Amygdala (tissue), 56 donors: ENCODE data around the gene TEX13D.
"Not testable (repeated sequence)": the region's sequence is repeated elsewhere in the genome, so short reads cannot be mapped to it uniquely, and the experiment has no call there.

Source experiments
- DNase-seq, 56 donors: peaks; one replicate each; lab custom pipeline; 2025; lab: John Stamatoyannopoulos, UW

TEX13D gene

DNA sequence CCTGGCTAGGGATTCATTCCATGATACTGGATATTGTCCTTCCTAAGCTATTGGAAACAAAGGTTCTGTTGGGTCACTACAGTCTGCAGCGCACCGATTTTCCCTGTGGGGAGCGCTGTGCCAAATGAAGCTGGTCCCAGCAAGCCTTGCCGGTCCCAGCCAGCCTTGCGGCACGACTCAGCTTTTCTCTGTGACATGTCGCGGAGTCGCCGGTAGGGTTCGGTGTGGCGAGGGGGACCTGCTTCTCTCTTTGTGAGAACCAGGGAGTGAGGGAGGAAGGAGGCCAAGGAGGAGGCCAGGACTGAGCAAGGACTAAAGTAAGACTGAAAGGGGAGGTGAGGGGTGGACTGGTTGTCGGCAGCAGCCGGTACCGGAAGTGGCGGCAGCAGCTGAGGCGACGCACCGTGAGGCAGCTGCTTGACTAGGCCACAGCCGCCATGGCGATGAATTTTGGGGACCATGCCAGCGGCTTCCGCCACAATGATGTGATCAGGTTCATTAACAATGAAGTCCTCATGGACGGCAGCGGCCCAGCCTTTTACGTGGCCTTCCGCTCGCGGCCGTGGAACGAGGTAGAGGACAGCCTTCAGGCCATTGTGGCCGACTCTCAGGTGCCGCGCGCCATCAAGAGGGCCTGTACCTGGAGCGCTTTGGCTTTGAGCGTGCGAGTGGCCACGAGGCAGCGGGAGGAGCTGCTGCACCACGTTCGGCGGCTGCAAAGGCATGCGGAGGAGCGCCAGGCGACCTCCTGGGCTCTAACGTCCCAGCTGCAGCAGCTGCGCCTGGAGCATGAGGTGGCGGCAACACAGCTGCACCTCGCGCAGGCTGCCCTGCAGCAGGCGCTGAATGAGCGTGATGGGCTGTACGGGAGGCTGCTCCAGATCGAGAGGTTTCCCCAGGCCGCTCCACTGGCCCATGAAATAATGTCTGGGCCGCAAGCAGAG lies at the start of gene TEX13D:
TEX13D (plus strand) TSS at position 180 of the 944 bp plus-strand sequence; CDS start at position 438, 258 bp downstream.
- DNase-seq, result no peak

DNA sequence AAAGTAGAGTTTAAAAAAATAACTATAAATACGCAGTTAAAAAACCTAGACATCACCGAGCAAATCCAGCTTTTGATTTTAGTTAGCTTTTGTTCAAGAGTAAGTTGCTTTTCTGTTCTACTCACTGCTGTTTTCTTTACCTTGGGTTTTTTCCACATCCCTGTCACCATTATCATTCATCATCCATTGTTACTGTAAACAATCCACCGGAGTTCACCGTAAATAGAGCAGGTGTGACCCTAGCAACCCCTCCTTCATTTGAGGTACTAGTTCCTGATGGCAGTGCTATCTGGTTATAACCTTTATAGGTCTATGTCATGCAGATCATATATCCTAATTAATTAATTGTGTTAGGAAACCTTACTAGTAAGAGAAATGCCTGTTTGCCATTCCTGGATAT lies 43.0 kb upstream of the TEX13D start:
- no peak for DNase-seq

DNA sequence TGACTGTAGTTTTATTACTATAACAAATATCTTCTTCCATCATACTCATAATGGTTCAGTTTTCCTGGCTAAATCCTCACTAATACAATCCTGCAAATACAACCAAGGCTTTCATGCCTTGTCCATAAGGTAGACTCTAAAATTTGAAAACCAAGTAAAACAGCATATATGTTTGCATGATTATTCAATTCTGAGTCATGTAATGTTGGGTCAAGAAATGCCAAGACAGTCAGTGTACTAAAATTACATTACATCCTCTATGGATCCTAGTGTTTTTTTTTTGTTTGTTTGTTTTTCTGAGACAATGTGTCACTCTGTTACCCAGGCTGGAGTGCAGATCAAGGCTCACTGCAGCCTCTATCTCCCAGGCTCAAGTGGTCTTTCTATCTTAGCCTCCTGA lies 38.6 kb upstream of the TEX13D start:
- DNase-seq, result no peak

DNA sequence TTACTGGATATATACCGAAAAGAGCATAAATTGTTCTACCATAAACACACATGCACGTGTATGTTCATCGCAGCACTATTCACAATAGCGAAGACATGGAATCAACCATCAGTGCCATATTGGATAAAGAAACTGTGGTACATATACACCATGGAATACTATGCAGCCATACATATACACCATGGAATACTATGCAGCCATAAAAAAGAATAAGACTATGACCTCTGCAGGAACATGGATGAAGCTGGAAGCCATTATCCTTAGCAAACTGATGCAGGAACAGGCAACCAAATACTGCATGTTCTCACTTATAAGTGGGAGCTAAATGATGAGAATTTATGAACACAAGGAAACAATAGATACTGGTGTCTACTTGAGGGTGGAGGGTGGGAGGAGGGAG lies 33.1 kb upstream of the TEX13D start:
- not testable (repeated sequence) for DNase-seq

DNA sequence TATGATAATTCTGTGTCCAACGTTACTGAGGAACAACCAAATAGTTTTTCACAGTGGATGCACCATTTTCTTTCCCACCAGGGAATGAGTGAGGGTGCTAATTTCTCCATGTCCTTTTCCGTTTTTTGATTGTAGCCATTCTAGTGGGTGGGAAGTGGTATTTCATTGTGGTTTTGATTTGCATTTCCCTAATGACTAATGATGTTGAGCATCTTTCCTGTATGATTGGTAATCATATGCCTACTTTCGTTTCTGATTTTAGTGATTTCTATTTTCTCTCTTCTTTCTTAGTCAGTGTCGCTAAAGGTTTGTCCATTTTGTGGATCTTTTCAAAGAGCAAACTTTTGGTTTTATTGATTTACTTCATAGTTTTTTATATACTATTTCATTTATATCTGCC lies 32.1 kb upstream of the TEX13D start:
- no peak for DNase-seq

DNA sequence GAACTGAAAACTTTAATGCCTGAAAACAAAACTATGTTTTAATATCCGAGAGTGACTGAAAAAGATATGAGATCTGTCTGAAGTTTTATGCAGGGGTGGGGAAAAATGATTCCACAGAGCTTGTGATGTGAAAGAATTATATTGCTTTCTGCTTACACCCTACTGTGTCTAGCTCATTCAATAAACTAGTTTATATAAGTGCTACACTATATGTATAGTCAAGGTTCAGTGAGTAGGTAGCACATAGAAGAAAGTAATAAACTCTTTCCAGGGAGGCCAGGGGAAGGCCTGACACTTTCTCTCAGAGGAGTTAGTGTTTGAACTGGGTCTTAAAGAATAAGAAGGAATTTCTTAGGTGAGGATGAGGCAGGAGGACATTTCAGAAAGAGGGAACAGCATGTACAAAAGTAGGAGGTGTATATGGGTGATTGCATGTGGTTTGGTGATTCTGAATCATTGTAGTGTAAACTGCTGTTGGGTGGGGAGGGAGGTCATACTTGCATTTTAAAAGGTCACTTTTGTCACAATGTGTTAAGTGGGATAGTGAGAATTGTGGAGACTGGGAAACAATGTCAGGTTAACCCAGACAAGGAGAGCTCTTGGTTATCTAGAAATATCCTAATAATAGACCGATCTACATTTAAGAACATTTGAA lies 25.1 kb upstream of the TEX13D start:
- no peak for DNase-seq

DNA sequence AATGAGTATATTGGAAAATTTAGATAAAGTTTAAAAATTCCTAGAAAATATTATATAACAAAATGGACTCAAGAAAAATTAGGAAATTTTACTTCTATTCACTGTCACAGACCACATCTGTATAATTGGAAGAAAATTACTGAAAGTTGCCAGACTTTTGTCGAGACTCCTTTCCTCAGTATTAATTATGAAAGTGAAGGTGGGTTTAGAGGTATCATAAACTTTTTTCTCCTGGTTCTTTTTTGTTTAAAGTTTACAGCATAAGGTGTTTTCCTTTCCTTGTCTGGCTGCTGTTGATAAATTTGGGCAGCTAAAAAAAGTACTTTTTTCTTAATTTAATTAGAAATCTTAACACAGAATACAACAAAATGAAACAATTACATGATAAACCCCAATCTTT lies 6.7 kb upstream of the TEX13D start:
- DNase-seq, result no peak

DNA sequence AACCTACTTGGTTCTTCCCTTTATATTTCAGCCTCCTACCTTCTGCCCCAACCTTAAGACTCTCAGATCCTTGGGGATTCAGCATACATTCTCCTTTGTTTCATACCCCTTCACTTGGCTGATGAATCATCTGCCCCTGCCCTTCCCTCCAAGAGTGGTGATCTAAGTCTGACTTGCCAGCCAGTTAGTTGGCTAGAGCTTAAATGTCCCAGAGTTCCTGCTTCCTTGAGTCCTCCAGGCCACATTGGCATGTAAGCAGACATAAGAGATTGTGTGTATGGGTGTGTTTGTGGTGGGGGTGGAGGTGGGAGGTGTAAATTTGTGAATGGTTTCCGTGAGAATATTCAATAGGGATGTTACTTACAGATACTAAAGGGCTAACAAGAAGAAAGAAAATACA lies 3.7 kb upstream of the TEX13D start:
- DNase-seq, result no peak

DNA sequence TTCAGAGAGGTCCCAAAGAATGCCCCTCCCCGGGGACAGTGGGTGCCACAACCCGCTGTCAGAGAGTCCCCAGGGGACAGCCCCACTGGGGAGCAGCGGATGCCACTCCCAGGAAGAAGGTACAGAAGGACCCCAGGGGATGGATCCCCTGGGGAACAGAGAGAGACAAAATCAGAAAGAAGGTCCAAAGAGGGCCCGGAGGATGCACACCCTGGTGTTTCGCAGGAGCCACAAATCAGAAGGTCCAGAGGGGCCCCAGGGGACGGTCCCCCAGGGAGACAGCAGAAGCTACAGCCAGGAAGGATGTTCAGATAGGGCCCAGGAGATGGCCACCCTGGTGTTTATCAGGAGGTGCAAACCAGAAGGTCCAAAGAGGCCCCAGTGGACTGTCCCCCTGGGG lies 1.4 kb downstream of the TEX13D start:
- no peak for DNase-seq

DNA sequence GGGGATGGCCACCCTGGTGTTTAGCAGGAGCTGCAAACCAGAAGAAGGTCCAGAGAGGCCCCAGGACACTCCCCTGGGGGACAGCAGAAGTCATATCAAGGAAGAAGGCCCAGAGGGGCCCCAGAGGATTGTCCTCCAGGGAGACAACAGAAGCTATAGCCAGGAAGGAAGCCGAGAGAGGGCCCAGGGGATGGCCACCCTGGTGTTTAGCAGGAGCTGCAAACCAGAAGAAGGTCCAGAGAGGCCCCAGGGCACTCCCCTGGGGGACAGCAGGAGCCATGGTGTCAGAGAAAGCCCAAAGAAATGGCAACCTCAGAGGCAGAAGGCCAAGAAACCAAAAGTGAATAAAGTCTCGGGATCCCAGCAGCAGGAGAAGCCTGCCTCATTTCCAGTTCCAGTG lies 2.1 kb downstream of the TEX13D start:
- DNase-seq, result not testable (repeated sequence)

DNA sequence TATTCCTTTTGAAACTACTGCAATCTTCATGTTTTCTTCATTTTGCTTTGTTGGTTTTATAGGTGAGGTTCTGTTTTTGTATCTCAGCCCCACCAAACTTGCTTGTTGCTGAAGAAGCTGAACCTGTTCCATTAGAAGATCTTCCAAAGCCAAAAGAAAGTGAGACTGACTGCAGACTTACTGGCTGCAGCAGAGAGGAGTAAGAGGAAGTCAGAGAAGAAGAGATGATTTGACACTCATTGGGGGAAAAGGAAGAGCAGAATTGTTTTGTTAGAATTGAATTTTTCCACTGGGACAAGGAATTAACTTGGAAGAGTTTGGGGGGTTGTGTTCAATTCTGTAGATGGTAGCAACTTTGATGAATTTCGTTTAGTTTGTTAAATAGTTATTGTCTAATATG lies 3.1 kb downstream of the TEX13D start:
- no peak for DNase-seq

DNA sequence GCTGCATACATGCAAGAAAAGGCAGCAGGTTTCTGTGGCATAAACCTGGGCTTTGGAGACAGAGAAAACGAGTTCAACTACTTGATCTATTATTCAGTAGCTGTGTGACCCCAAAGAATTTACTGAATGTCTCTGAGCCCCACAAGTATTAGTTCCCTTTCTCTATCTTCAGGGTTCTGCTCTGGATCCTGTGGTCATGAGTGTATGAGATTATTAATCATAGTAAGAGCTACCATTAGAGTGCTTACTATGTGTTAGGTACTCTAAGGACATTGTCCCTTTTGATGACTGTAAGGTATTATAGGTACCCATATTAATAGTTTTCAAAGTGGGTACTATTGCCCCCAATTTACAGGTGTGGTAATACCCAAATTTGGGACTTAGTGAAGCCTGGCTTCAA lies 5.5 kb downstream of the TEX13D start:
- DNase-seq, result no peak

DNA sequence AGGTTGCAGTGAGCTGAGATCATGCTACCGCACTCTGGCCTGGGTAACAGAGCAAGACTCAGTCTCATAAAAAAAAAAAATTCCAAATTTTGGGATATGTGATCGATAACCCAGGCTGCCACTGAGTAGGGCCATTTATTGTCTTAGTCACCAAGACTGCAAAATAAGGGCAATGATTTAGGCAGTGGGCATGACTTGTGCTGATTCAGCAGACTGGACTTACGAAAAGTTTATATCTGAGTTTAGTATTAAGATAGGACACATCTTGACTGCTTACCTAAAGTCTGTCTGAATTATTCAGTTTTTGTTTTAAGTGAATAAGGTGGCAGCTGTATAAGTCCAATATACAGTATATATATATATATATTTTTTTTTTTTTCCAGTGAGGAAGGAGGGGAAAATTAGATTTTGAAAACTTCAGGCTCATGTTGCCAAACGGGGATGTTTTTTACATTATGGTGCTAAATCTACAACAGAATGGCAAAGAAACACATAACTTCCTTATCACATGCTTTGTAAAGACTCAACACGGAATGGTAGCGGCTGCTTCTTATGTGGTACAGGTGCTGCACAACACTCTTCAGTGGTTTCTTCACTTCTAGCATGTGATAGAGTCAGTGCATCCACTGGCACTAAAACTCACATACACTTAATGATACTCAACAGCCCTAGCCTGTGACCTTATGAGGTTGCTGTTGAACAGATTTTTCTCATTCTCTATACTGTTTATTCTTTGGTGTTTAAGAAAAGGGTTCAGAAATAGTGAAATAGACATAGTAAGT lies 6.5 kb downstream of the TEX13D start:
- DNase-seq, result no peak

DNA sequence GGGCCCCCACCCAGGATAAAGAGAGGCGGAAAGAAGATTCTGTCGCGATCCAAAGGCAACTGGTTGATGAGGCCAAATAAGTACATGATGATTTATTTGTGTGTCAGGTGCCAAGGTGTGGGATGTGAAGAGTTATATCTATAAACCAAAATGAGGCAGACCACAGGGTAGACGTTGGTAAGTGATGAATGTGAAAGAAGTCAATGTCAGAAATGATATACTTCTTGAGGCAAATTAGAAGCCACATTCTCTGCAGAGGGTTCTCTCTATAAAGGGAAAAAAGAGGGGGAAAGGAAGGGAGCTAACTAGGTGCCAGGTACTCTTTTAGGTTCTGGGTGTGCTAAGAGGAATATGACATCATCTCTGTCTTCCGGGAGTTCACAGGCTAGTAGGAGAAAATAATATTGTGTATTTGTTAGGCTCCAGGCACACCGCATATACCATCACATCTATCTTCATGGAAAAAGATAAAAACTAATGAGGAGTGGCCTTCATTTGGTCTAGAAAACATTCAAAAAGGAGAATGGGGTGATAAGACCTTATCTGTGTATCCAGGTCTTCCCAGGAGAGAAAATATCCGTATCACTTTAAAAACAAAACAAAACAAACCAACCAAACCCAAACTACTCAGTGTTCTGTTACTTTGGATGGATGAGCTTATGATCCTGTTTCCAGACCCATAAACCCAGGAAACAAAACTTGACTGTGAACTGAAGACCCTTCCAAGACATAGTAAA lies 9.1 kb downstream of the TEX13D start:
- no peak for DNase-seq

DNA sequence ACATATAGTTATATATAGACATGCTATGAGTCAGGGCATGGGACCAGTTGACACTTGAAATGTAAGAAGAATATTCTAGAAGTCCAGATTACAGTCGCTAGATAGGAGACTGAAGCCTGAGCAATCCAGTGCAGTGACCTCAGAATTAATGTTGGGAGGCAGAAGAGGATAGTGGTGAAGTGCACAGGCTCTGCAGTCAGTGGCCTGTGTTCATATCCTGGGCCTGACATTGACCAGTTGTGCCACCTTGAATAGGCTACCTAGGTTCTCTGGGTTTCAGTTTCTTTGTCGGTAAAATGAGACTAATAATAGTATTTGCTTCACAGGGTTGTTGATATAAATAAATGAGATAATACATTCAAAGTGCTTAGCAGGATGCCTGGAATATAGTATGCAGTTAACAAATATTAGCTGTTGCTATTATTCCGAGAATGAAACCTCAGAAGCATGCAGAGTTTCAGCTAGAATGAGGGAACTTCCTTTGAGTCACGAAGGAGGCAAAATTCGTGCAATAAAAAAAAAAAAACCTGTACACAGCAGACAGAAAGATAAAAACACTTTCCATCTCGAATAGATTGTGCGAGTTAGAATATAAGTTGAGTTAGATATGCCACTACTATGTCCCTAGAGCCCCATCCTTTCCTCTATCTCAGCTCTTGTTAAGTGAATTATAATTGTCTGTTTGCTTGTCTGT lies 9.9 kb downstream of the TEX13D start:
- no peak for DNase-seq

DNA sequence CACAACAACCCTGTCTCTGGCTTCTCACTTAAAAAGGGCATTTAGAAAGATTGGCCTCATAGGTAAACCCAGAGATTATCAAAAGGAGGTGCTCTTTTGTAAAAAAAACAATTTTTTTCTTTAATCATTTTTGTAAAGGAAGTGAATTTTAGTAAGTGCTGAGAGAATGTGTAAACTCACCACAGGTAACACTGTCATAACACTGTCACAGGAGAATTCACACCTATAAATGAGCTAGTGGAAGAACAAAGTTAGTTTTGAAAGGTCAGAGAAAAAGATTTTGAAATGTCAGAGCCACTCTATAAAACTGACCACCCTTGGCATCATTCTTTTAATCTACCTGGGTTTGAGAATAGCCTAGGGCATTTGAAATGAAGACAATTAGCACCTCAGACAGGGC lies 10.6 kb downstream of the TEX13D start:
- DNase-seq, result no peak

DNA sequence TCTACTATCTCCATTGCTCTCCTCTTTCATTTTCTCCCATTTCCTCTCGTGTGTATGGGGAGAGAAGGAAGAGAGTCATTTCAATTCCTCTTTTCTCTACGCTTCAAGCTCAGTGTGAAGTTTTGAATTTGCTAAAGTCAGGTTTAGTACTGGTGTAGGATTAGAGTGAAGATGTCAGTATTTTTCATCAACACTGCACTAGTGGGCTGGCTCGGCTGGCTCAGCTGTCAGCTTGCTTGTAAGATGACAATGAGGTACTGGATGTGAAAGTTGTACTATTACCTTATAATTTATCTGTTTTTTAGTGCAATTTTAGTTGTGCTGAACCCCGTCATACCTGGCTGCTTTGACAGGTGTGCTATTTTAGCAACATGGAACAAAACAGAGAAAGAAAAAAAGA lies 11.8 kb downstream of the TEX13D start:
- DNase-seq, result no peak

DNA sequence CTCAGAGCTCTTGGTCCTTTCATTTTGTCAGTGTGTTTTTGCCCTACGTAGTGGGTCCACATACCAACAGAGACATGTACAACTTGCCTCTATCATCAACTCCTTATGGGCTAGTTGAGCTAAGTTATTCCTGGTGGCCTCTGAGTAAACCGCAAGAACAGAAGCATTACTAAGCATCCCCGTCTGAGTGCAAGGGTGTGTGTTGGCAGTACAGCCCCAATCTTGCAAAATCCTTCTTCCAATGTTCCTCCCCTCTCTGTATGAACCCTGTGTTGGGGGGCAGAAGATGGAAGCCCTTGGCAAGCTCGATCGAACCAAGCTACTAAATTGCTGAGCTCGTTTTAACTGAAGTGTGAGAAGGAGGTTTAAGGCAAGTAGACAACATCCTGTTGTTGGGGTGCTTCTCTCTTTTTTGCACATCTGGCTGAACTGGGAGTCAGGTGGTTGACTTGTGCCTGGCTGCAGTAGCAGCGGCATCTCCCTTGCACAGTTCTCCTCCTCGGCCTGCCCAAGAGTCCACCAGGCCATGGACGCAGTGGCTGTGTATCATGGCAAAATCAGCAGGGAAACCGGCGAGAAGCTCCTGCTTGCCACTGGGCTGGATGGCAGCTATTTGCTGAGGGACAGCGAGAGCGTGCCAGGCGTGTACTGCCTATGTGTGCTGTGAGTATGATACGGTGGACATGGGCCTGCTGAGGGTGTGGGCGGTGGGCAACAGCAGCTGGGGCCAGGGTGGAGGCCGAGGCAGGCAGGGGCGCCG lies 13.8 kb downstream of the TEX13D start, which contains the start of gene SH2D1A:
SH2D1A (plus strand) TSS at position 447 of the 760 bp plus-strand sequence; CDS start at position 527, 80 bp downstream.
- no peak for DNase-seq

DNA sequence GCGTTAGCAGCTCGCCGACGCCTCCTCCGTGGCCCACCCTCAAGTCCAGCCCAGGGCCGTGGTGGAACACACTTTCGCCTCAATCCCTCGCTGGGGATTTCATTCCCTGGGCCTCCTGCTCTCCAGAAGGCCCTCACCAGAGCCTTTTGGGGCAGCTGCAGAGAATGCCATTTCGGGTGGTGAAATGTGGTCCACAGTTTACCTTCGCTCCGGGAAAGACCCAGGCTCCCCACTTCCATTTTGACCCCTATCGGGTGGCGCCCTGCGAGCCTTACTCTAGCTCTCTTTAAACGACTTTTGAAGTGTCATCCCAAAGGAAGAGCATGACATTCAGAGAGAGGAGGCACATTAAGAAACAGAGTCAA lies 14.4 kb downstream of the TEX13D start:
- no peak for DNase-seq
